Upper lobe of left lung (tissue), 6 donors: Measurements from ENCODE around the gene SUPV3L1. TPM values are rescaled to one million over a fixed set of nuclear protein-coding genes. Genes with fewer than 3 reads are reported as not detected.

Experiments
- ATAC-seq, 2 donors: fragments of 200-7000 bp; cut with Tn5 transposase; one replicate each; pipeline ENCODE4 v1.9.1; 2022; ENCODE audit warnings: mild to moderate bottlenecking in 2 of 2, moderate library complexity in 2 of 2; ENCODE audit not compliant: low FRiP score in 2 of 2
- DNase-seq, 2 donors: peaks; one replicate each; pipeline ENCODE4 v3.0.0-alpha.2; 2019 to 2020
- H3K27ac ChIP-seq, 4 donors: fragments of 200-600 bp; sonication (generic); one replicate each; pipeline ENCODE4 v1.5.1; 2016 to 2019
- H3K27me3 ChIP-seq, 4 donors: fragments of 200-600 bp; sonication (generic); one replicate each; pipeline ENCODE4 v1.5.1; 2017 to 2019
- H3K36me3 ChIP-seq, 4 donors: fragments of 200-600 bp; sonication (generic); one replicate each; pipeline ENCODE4 v1.5.1; 2016 to 2019
- H3K4me1 ChIP-seq, 4 donors: fragments of 200-600 bp; sonication (generic); one replicate each; pipeline ENCODE4 v1.5.1; 2018 to 2019
- H3K4me3 ChIP-seq, 4 donors: fragments of 200-600 bp; sonication (generic); one replicate each; pipeline ENCODE4 v1.5.1; 2017 to 2019; ENCODE audit warnings: mild to moderate bottlenecking in 2 of 4, moderate library complexity in 1 of 4
- H3K9me3 ChIP-seq, 4 donors: fragments of 200-600 bp; sonication (generic); one replicate each; pipeline ENCODE4 v1.5.1; 2018 to 2019
- EP300 ChIP-seq, 4 donors: sonication (generic); formaldehyde crosslinking; IDR thresholded peaks; one replicate each; pipeline ENCODE4 v1.5.1; 2017; ENCODE audit warnings: antibody characterized with exemption in 4 of 4, control low read depth in 2 of 4
- POLR2A ChIP-seq, 4 donors: fragments of 450-650 bp; IDR thresholded peaks; one replicate each; pipeline ENCODE4 v1.5.1; 2016 to 2017; ENCODE audit warnings: antibody characterized with exemption in 4 of 4, mild to moderate bottlenecking in 2 of 4
- POLR2AphosphoS5 ChIP-seq, 2 donors: sonication (generic); formaldehyde crosslinking; IDR thresholded peaks; one replicate each; pipeline ENCODE4 v1.5.1; 2017; ENCODE audit warnings: antibody characterized with exemption in 2 of 2
- WGBS, 2 donors: methylation state at CpG; one replicate each; pipeline ENCODE4 v1.1.5; 2017 to 2018; 5-methylcytosine and 5-hydroxymethylcytosine counted together
- total RNA-seq, 6 donors: library from RNA; depleted of rRNA in 4 of 6; stranded (reverse); fragments of >200 nt in 4 of 6; gene quantifications; one replicate each; pipeline versions ENCODE4 v1.1.0 to v1.2.1, GENCODE V29; 2016 to 2021
- TF ChIP-seq, protein P1 (sequence below), 6 experiments: fragments of 450-650 bp in 4 of 6; fragments of 200-600 bp in 2 of 6; sonication (generic) in 2 of 6; IDR thresholded peaks; one replicate each; pipeline ENCODE4 v1.5.1; 2016 to 2019; ENCODE audit warnings: antibody characterized with exemption in 6 of 6
- donor health status: DM: no; HTN: no; CAD: no; lungs with moderate emphysema.
- donor health status: DM: no; HTN: yes; CAD: no; lungs with severe emphysema.

Gene SUPV3L1
- total RNA-seq, 6 donors from 2014 or later: 17.0 to 47.1 (median 21.5) TPM

DNA sequence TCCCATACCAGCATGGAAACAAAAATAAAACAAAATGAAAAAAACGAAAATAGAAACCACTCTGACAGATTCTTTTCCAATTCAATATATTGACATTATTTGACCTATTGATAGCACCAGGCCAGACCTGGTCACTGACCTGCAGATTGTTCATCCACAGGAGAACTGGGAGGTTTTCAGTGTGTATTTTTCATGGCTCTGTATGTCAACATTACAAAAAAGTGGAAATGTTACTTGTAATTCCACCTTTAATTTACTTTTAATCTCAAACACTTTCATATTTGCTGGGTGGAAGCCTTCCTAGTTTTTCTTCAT is 43.0 kb downstream of the SUPV3L1 start:
- Histone ChIP-seq H3K36me3 (no peaks in the 10 kb centered on the region), H3K4me3 (peak overlapping the region in 1 of 4 donors; percentile 34), H3K27ac (peak overlapping the region in 2 of 4 donors; percentile 53 to 61), H3K4me1 (peaks cover 0 to 20% (median 14%) of the 10 kb centered on the region in 4 donors), H3K27me3 (no peaks in the 10 kb centered on the region), H3K9me3 (no peaks in the 10 kb centered on the region)
- 8 to 18% methylated on average over 1 of the region's 1 CpG for WGBS, 2 donors
- ATAC-seq: no peak
- no peak for DNase-seq
- TF ChIP-seq EP300 (IDR thresholded peaks at IDR 0.05) (no peak), POLR2A (IDR thresholded peaks at IDR 0.05) (no peak), POLR2AphosphoS5 (IDR thresholded peaks at IDR 0.05) (no peak)
- TF ChIP-seq, protein P1, sequence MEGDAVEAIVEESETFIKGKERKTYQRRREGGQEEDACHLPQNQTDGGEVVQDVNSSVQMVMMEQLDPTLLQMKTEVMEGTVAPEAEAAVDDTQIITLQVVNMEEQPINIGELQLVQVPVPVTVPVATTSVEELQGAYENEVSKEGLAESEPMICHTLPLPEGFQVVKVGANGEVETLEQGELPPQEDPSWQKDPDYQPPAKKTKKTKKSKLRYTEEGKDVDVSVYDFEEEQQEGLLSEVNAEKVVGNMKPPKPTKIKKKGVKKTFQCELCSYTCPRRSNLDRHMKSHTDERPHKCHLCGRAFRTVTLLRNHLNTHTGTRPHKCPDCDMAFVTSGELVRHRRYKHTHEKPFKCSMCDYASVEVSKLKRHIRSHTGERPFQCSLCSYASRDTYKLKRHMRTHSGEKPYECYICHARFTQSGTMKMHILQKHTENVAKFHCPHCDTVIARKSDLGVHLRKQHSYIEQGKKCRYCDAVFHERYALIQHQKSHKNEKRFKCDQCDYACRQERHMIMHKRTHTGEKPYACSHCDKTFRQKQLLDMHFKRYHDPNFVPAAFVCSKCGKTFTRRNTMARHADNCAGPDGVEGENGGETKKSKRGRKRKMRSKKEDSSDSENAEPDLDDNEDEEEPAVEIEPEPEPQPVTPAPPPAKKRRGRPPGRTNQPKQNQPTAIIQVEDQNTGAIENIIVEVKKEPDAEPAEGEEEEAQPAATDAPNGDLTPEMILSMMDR (IDR thresholded peaks at IDR 0.05): no peak

DNA sequence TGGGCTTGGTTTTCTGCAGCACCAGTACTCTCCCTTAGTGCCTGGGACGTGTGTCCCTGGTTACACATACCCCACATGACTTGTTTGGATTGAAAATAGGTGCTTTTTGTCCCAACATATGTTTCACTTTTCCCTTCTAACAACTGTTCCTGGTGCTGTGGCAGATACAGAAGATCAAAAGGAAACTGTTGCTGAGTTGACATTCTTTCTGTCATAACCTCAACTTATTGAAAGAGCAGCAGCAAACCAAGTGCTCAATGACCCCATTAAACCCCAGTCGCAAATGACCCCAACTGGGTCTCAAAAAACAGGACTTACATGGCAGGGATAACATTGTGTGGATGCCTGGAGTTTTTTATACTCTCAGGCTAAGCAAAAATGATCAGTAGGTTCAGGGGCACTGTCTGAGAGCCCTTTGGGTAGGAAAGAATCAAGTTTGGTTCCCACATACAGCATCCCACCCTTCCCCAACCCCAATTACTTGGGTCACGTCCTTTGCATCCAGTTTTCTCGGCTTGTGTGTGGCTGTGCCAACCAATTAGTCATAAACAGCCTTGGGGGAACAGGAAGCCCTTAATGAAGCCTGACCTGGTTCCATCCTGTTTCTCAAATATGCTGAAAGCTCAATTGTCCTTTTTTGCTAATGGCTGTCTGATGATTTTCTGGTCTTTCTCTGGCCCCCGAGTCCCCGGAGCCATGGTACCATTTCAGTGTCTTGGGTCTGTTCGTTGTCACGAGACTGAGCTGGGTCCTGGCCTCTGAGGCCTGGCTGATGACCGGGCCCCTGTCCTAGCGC is 45.0 kb downstream of the SUPV3L1 start:
- WGBS, 2 donors: 66% methylated on average over 10 of the region's 10 CpGs
- peaks cover 0 to 31% (median 15%) of the 10 kb centered on the region in 4 donors for H3K4me1 ChIP-seq
- H3K9me3 ChIP-seq: no peaks in the 10 kb centered on the region
- H3K27me3 ChIP-seq: no peaks in the 10 kb centered on the region
- ATAC-seq (no peak), DNase-seq (no peak)
- peak overlapping the region in 2 of 4 donors; percentile 21 to 24 for H3K27ac ChIP-seq
- TF ChIP-seq POLR2A (IDR thresholded peaks at IDR 0.05): no peak
- no peak for TF ChIP-seq POLR2AphosphoS5 (IDR thresholded peaks at IDR 0.05)
- TF ChIP-seq EP300 (IDR thresholded peaks at IDR 0.05): no peak
- TF ChIP-seq, protein P1 (IDR thresholded peaks at IDR 0.05): no peak
- H3K4me3 ChIP-seq: no peak overlapping the region
- H3K36me3 ChIP-seq: no peaks in the 10 kb centered on the region

- Histone ChIP-seq H3K36me3 (no peaks in the 10 kb centered on the region), H3K9me3 (no peaks in the 10 kb centered on the region), H3K4me3 (no peak overlapping the region), H3K27ac (no peak overlapping the region), H3K27me3 (no peaks in the 10 kb centered on the region), H3K4me1 (peaks cover 0 to 31% (median 15%) of the 10 kb centered on the region in 4 donors)
- TF ChIP-seq POLR2AphosphoS5 (IDR thresholded peaks at IDR 0.05): no peak
- no peak for DNase-seq
- 90 to 93% methylated on average over 10 of the region's 10 CpGs for WGBS, 2 donors
- ATAC-seq: no peak
Observed at GRCh38 chr10:69225681-69226080, 45.6 kb downstream of the SUPV3L1 start.

- no peak for TF ChIP-seq EP300 (IDR thresholded peaks at IDR 0.05)
- TF ChIP-seq POLR2A (IDR thresholded peaks at IDR 0.05): no peak
- TF ChIP-seq, protein P1 (IDR thresholded peaks at IDR 0.05): no peak
- no peak for TF ChIP-seq POLR2AphosphoS5 (IDR thresholded peaks at IDR 0.05)
Observed at GRCh38 chr10:69226919-69227450, 47.0 kb downstream of the SUPV3L1 start.

DNA sequence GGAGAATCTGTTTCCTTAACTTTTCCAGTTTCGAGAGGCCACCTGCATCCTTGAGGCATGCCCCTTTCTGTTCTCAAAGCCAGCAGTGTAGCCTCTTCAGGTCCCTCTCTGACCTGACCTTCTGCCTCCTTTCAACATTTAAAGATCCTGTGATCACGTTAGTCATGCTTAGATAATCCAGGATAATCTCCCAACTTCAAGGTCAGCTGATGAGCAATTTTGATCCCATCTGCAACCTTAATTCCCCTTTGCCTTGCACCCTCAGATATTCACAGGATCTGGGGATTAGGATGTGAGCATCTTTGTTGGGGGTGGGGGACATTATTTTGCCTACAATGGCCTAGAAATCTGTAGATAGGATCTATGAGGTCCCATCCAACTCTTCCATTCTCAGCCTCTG is 48.1 kb downstream of the SUPV3L1 start:
- WGBS, 2 donors: 87 to 94% methylated on average over 2 of the region's 2 CpGs
- H3K4me3 ChIP-seq: no peak overlapping the region

More at GRCh38 chr10:69226919-69227450, 47.0 kb downstream of the SUPV3L1 start:
- WGBS, 2 donors: 92 to 93% methylated on average over 8 to 14 of the region's 14 CpGs
- H3K36me3 ChIP-seq: no peaks in the 10 kb centered on the region
- no peaks in the 10 kb centered on the region for H3K27me3 ChIP-seq
- ATAC-seq (no peak), DNase-seq (no peak)
- H3K4me1 ChIP-seq: peaks cover 0 to 25% (median 12%) of the 10 kb centered on the region in 4 donors
- H3K27ac ChIP-seq: no peak overlapping the region
- H3K9me3 ChIP-seq: no peaks in the 10 kb centered on the region
- no peak overlapping the region for H3K4me3 ChIP-seq

More for the DNA sequence above, 48.1 kb downstream of the SUPV3L1 start:
- no peak for ATAC-seq
- Histone ChIP-seq H3K9me3 (no peaks in the 10 kb centered on the region), H3K27me3 (no peaks in the 10 kb centered on the region), H3K36me3 (no peaks in the 10 kb centered on the region), H3K4me1 (peaks cover 0 to 19% (median 4%) of the 10 kb centered on the region in 4 donors), H3K27ac (no peak overlapping the region)
- DNase-seq: no peak
- TF ChIP-seq POLR2AphosphoS5 (IDR thresholded peaks at IDR 0.05) (no peak), POLR2A (IDR thresholded peaks at IDR 0.05) (no peak), EP300 (IDR thresholded peaks at IDR 0.05) (no peak)
- TF ChIP-seq, protein P1 (IDR thresholded peaks at IDR 0.05): no peak
